GM23248 (cell line): ENCODE results near the gene ODC1. TPM values are rescaled to one million over a fixed set of nuclear protein-coding genes. Genes with fewer than 3 reads are reported as not detected.
A peak's percentile ranks its signal among the peaks of the same experiment; 100 is the strongest.

ENCODE experiments used
- DNase-seq: peaks from one replicate; pipeline ENCODE4 v3.0.0-alpha.2; 2015
- H2AFZ ChIP-seq: fragments of 200-600 bp; sonication (generic); 2 replicates; pipeline ENCODE4 v1.6.1; 2016; ENCODE audit warnings: antibody characterized with exemption
- H3F3A ChIP-seq: fragments of 200-600 bp; sonication (generic); 2 replicates; pipeline ENCODE4 v1.6.1; 2016; ENCODE audit warnings: mild to moderate bottlenecking, antibody characterized with exemption, mixed run types; ENCODE audit not compliant: insufficient read depth
- H3K27ac ChIP-seq: fragments of 200-600 bp; sonication (generic); 2 replicates; pipeline ENCODE4 v1.5.1; 2016; ENCODE audit warnings: mild to moderate bottlenecking
- H3K27me3 ChIP-seq: fragments of 200-600 bp; sonication (generic); replicated peaks from 2 replicates; pipeline ENCODE4 v1.6.1; 2016; ENCODE audit warnings: mild to moderate bottlenecking; ENCODE audit not compliant: insufficient read depth
- H3K36me3 ChIP-seq: fragments of 200-600 bp; sonication (generic); 2 replicates; pipeline ENCODE4 v1.6.1; 2016; ENCODE audit warnings: low read depth, mild to moderate bottlenecking
- H3K4me1 ChIP-seq: fragments of 200-600 bp; sonication (generic); 2 replicates; pipeline ENCODE4 v1.6.1; 2016; ENCODE audit warnings: mild to moderate bottlenecking; ENCODE audit not compliant: insufficient read depth
- H3K4me2 ChIP-seq: fragments of 200-600 bp; sonication (generic); one replicate; pipeline ENCODE4 v1.6.1; 2016; ENCODE audit warnings: mild to moderate bottlenecking; ENCODE audit not compliant: unreplicated experiment
- H3K4me3 ChIP-seq: fragments of 200-600 bp; sonication (generic); 2 replicates; pipeline ENCODE4 v1.5.1; 2016; ENCODE audit warnings: mild to moderate bottlenecking
- H3K79me2 ChIP-seq: fragments of 200-600 bp; sonication (generic); 2 replicates; pipeline ENCODE4 v1.6.1; 2016; ENCODE audit warnings: mild to moderate bottlenecking; ENCODE audit not compliant: insufficient read depth
- H3K9ac ChIP-seq: fragments of 200-600 bp; sonication (generic); 2 replicates; pipeline ENCODE4 v1.6.1; 2016; ENCODE audit warnings: mild to moderate bottlenecking
- H3K9me2 ChIP-seq: fragments of 200-600 bp; sonication (generic); 2 replicates; pipeline ENCODE4 v1.6.1; 2016; ENCODE audit warnings: mixed run types, mild to moderate bottlenecking, moderate library complexity; ENCODE audit not compliant: insufficient read depth
- H3K9me3 ChIP-seq: fragments of 200-600 bp; sonication (generic); one replicate; pipeline ENCODE4 v1.6.1; 2017; ENCODE audit warnings: low read depth
- H4K20me1 ChIP-seq: fragments of 200-600 bp; sonication (generic); 2 replicates; pipeline ENCODE4 v1.6.0; 2016; ENCODE audit not compliant: insufficient read depth
- EZH2 ChIP-seq: fragments of 200-600 bp; sonication (generic); IDR thresholded peaks from 2 replicates; pipeline ENCODE4 v1.6.1; 2018; ENCODE audit warnings: antibody characterized with exemption, mild to moderate bottlenecking; ENCODE audit not compliant: insufficient read depth, poor library complexity, severe bottlenecking
- EZH2phosphoT487 ChIP-seq: fragments of 200-600 bp; sonication (generic); IDR thresholded peaks from 2 replicates; pipeline ENCODE4 v1.6.1; 2018; ENCODE audit warnings: antibody characterized with exemption, moderate library complexity, mild to moderate bottlenecking, low read depth; ENCODE audit not compliant: insufficient read depth
- WGBS, 2 experiments: methylation state at CpG; one replicate each; pipeline ENCODE4 v1.1.6; 2015 to 2017; ENCODE audit warnings: low lambda C conversion rate in 2 of 2, low coverage in 1 of 2; ENCODE audit errors: missing lambda C conversion rate in 2 of 2; 5-methylcytosine and 5-hydroxymethylcytosine counted together
- in situ Hi-C: fragments of 300-500 bp; cut with MboI; formaldehyde crosslinking; loops from 2 replicates; pipeline ENCODE4 v1.15.0; 2020
- polyA plus RNA-seq: library from polyadenylated mRNA; unstranded; fragments of >200 nt; fragmentation: Nextera tagmentation; extraction: Ambion mirVana; gene quantifications from 2 replicates; pipeline ENCODE4 v1.2.1, GENCODE V29; 2016
- total RNA-seq: library from RNA; depleted of rRNA; stranded (reverse); fragments of >200 nt; shearing (Covaris generic); gene quantifications from 2 replicates; pipeline ENCODE4 v1.2.3, GENCODE V29; 2014

The ODC1 gene
- total and polyA plus RNA-seq, 2 experiments from 2014 or later: 58.3 to 106 TPM

DNA sequence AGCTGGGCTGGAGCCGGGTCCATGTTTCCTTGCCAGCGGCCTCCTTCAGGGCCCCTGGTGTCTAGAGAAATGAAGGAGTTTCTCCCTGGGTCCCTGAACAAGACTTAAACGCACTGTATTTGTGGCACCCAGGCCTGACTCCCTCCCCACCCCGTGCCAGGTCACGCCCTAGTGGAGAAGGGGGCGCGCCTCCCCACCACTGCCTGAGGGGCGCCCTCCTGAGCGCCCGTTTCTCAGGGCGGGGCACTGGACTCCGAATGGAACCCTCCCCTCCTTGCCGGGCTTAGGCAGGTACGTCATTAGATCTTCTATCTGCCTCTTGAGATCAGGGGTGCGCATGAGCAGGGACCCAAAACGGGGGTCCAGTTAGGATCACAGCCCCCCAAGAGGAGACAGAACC, 16.3 kb downstream of the ODC1 start:
- TF ChIP-seq EZH2: no peak
- no peak for TF ChIP-seq EZH2phosphoT487
- H3K27ac ChIP-seq: no peak overlapping the region
- H3K9me3 ChIP-seq: no peaks in the 10 kb centered on the region
- 0 out of 2 replicates have a peak, but pooled peaks cover 5% of the 10 kb centered on the region for H3F3A ChIP-seq
- no peaks in the 10 kb centered on the region for H3K36me3 ChIP-seq
- H3K9ac ChIP-seq: no peak overlapping the region
- peak overlapping the region; percentile 57 for H3K4me2 ChIP-seq
- in situ Hi-C loops: loop anchor here (10.0 to 25.0 kb wide), 2 partner anchors 357 to 644 kb away; no protein-coding TSS in a partner anchor
- 78% methylated on average over 14 to 16 of the region's 16 CpGs for WGBS, 2 experiments
- no peaks in the 10 kb centered on the region for H3K9me2 ChIP-seq
- peak overlapping the region; percentile 63; the same call in 1 of the 2 replicates for H3K4me3 ChIP-seq
- H2AFZ ChIP-seq: peak overlapping the region; percentile 65; the same call in 1 of the 2 replicates
- no peaks in the 10 kb centered on the region for H4K20me1 ChIP-seq
- H3K79me2 ChIP-seq: no peaks in the 10 kb centered on the region
- no peaks in the 10 kb centered on the region for H3K27me3 ChIP-seq
- no peak for DNase-seq
- H3K4me1 ChIP-seq: no peaks in the 10 kb centered on the region

- Histone ChIP-seq H3K4me2 (no peak overlapping the region), H3K79me2 (no peaks in the 10 kb centered on the region), H3F3A (0 out of 2 replicates have a peak, but pooled peaks cover 5% of the 10 kb centered on the region), H3K27me3 (no peaks in the 10 kb centered on the region), H3K27ac (no peak overlapping the region), H3K4me1 (no peaks in the 10 kb centered on the region), H2AFZ (no peak overlapping the region), H3K4me3 (no peak overlapping the region), H4K20me1 (no peaks in the 10 kb centered on the region), H3K9ac (no peak overlapping the region), H3K9me2 (no peaks in the 10 kb centered on the region), H3K36me3 (no peaks in the 10 kb centered on the region), H3K9me3 (no peaks in the 10 kb centered on the region)
- WGBS, 2 experiments: 83 to 85% methylated on average over 8 of the region's 8 CpGs
- no peak for DNase-seq
- in situ Hi-C loops: loop anchor here (10.0 to 25.0 kb wide), 2 partner anchors 356 to 644 kb away; no protein-coding TSS in a partner anchor
- no peak for TF ChIP-seq EZH2
- no peak for TF ChIP-seq EZH2phosphoT487
Observed at GRCh38 chr2:10430886-10431622, 17.1 kb downstream of the ODC1 start.

DNA sequence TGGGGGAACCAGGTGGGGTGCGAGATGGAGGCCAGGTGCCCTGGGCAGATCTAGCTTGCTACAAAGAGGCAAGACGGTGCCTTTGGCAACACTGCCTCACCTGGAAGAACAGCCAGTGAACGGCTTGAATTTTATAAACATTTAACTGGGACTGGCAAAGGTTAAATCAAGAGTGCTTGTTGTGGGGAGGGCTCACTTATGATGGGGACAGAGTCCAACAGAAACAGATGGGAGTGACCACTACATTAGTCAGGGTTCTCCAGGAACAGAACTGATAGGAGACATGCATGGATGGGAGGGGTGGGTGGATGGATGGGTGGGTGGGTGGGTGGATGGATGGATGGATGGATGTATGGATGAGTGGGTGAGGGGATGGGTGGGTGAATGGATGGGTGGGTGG, 19.2 kb downstream of the ODC1 start:
- Histone ChIP-seq H2AFZ (no peak overlapping the region), H3K9me3 (no peaks in the 10 kb centered on the region), H3K27me3 (no peaks in the 10 kb centered on the region), H3K36me3 (no peaks in the 10 kb centered on the region), H3F3A (0 out of 2 replicates have a peak, but pooled peaks cover 5% of the 10 kb centered on the region), H3K9ac (no peak overlapping the region), H3K4me2 (no peak overlapping the region), H3K9me2 (no peaks in the 10 kb centered on the region), H3K4me1 (no peaks in the 10 kb centered on the region), H4K20me1 (no peaks in the 10 kb centered on the region), H3K79me2 (no peaks in the 10 kb centered on the region), H3K27ac (no peak overlapping the region), H3K4me3 (no peak overlapping the region)
- no peak for TF ChIP-seq EZH2
- no peak for TF ChIP-seq EZH2phosphoT487
- 93 to 99% methylated on average over 3 of the region's 3 CpGs for WGBS, 2 experiments
- in situ Hi-C loops: loop anchor here (25.0 kb wide), 1 partner anchor 642 kb away; no protein-coding TSS in a partner anchor
- DNase-seq: no peak

DNA sequence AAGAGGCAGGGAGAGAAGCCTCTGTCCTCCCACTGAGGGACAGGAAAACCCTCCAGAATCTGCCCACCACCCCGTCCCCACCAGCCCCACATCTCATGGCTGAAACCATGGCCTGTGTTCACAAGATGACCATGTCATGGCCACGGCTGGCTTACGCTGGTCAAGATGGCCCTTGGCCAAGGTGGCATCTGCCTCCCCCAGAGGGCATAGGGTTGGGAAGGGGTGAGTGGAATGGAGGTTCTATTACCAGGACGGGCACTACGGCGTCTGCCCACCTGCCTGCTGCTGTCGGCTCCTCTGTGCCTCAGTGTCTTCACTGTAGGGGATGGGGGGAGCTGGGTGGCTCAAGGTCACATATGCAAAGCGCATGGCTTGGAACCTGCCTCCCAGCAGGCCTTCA, 19.8 kb downstream of the ODC1 start:
- Histone ChIP-seq H4K20me1 (no peaks in the 10 kb centered on the region), H3K4me1 (no peaks in the 10 kb centered on the region), H3K79me2 (no peaks in the 10 kb centered on the region), H2AFZ (no peak overlapping the region), H3F3A (0 out of 2 replicates have a peak, but pooled peaks cover 5% of the 10 kb centered on the region), H3K9ac (no peak overlapping the region), H3K36me3 (no peaks in the 10 kb centered on the region), H3K9me3 (no peaks in the 10 kb centered on the region), H3K9me2 (no peaks in the 10 kb centered on the region), H3K4me3 (no peak overlapping the region), H3K27me3 (no peaks in the 10 kb centered on the region), H3K27ac (no peak overlapping the region), H3K4me2 (no peak overlapping the region)
- no peak for TF ChIP-seq EZH2
- no peak for TF ChIP-seq EZH2phosphoT487
- no peak for DNase-seq
- in situ Hi-C loops: loop anchor here (25.0 kb wide), 1 partner anchor 641 kb away; no protein-coding TSS in a partner anchor
- 97 to 99% methylated on average over 7 to 8 of the region's 8 CpGs for WGBS, 2 experiments
